H1 (cell line): ENCODE measurements around the gene CDC14B. TPM values are rescaled to one million over a fixed set of nuclear protein-coding genes. Genes with fewer than 3 reads are reported as not detected.

ENCODE experiments used
- CTCF ChIA-PET: fragments of 300-600 bp; sonication (Branson Sonifier 250); formaldehyde crosslinking; loops from one replicate; lab custom pipeline; 2021; ENCODE audit not compliant: partially characterized antibody; lab: Charles Lee
- POLR2A ChIA-PET: fragments of 300-600 bp; sonication (Branson Sonifier 250); formaldehyde crosslinking; loops from one replicate; lab custom pipeline; 2021; ENCODE audit warnings: inconsistent platforms; ENCODE audit not compliant: partially characterized antibody; lab: Charles Lee
- DNase-seq, 2 experiments: peaks; one replicate each; pipeline versions ENCODE4 v3.0.0 to v3.0.0-alpha.2; 2010 to 2022; ENCODE audit warnings: low spot score in 2 of 2, low read depth in 1 of 2, mixed read lengths in 1 of 2
- FAIRE-seq: peaks from 2 replicates; lab custom pipeline; 2011; peaks lifted over from hg19 to GRCh38; lab: Jason Lieb, UNC
- H2AFZ ChIP-seq: 2 replicates; pipeline ENCODE4 v1.8.1; 2012; ENCODE audit warnings: low read length, inconsistent platforms
- H2AK5ac ChIP-seq: 2 replicates; pipeline ENCODE4 v1.6.1; 2013; ENCODE audit warnings: low read depth, low read length
- H2BK120ac ChIP-seq: replicated peaks from 2 replicates; pipeline ENCODE3; 2013; ENCODE audit warnings: low read depth, low read length, inconsistent platforms
- H2BK12ac ChIP-seq: 2 replicates; pipeline ENCODE4 v1.6.1; 2013; ENCODE audit warnings: low read depth, low read length
- H2BK15ac ChIP-seq: 2 replicates; pipeline ENCODE4 v1.6.1; 2013; ENCODE audit warnings: low read length
- H2BK20ac ChIP-seq: 2 replicates; pipeline ENCODE4 v1.6.1; 2013; ENCODE audit warnings: low read length
- H2BK5ac ChIP-seq: 2 replicates; pipeline ENCODE4 v1.6.1; 2013; ENCODE audit warnings: low read depth, low read length
- H3K14ac ChIP-seq: 2 replicates; pipeline ENCODE4 v1.6.1; 2013; ENCODE audit warnings: inconsistent platforms; ENCODE audit not compliant: insufficient read length
- H3K18ac ChIP-seq: 2 replicates; pipeline ENCODE4 v1.6.1; 2013; ENCODE audit warnings: low read length; ENCODE audit errors: extremely low read depth
- H3K23ac ChIP-seq: 2 replicates; pipeline ENCODE4 v1.6.1; 2013; ENCODE audit warnings: inconsistent platforms; ENCODE audit not compliant: insufficient read length
- H3K23me2 ChIP-seq: 2 replicates; pipeline ENCODE4 v1.6.1; 2013; ENCODE audit warnings: low read depth, low read length
- H3K27ac ChIP-seq: 2 replicates; pipeline ENCODE4 v1.6.1; 2011; ENCODE audit warnings: low read depth, low read length, inconsistent platforms
- H3K27me3 ChIP-seq, 4 experiments: replicated peaks in 1 of 4; 1 replicate in 1 of 4; 2 replicates in 3 of 4; pipeline versions ENCODE4 v1.6.1 to v1.8.1; 2011 to 2013; ENCODE audit warnings: low read length in 3 of 4, mild to moderate bottlenecking in 3 of 4, inconsistent platforms in 2 of 4, mixed read lengths in 2 of 4, moderate library complexity in 1 of 4; ENCODE audit not compliant: control insufficient read depth in 3 of 4, insufficient read depth in 3 of 4; ENCODE audit errors: extremely low read depth in 1 of 4
- H3K36me3 ChIP-seq, 4 experiments: 2 replicates each; pipeline versions ENCODE4 v1.6.1 to v1.8.1; 2011 to 2013; ENCODE audit warnings: mild to moderate bottlenecking in 4 of 4, low read length in 3 of 4, moderate library complexity in 2 of 4, control low read depth in 1 of 4, inconsistent platforms in 1 of 4; ENCODE audit not compliant: insufficient read depth in 4 of 4, control insufficient read depth in 2 of 4
- H3K4ac ChIP-seq: replicated peaks from 2 replicates; pipeline ENCODE3; 2013; ENCODE audit warnings: low read length, low read depth, mixed read lengths, inconsistent platforms; ENCODE audit not compliant: insufficient read length
- H3K4me1 ChIP-seq, 4 experiments: replicated peaks in 1 of 4; 1 replicate in 1 of 4; 2 replicates in 3 of 4; pipeline versions ENCODE4 v1.6.1 to v1.8.1; 2011 to 2013; ENCODE audit warnings: low read length in 3 of 4, inconsistent platforms in 2 of 4, mixed read lengths in 1 of 4; ENCODE audit not compliant: insufficient read depth in 4 of 4, control insufficient read depth in 3 of 4
- H3K4me2 ChIP-seq, 2 experiments: 2 replicates each; pipeline versions ENCODE4 v1.6.1 to v1.8.1; 2011 to 2013; ENCODE audit warnings: low read depth in 2 of 2, low read length in 2 of 2, control low read depth in 1 of 2, inconsistent platforms in 1 of 2, mild to moderate bottlenecking in 1 of 2; ENCODE audit not compliant: insufficient read depth in 1 of 2
- H3K4me3 ChIP-seq, 4 experiments: fragments of 200-600, 300-600 bp in 1 of 4; sonication (generic), shearing (Covaris generic), sonication (Bioruptor Twin) in 1 of 4; 2 replicates each; pipeline versions ENCODE4 v1.5.1 to v1.8.1; 2011 to 2016; ENCODE audit warnings: low read length in 4 of 4, low read depth in 3 of 4, control low read depth in 2 of 4, inconsistent platforms in 2 of 4, mild to moderate bottlenecking in 2 of 4, mixed read lengths in 1 of 4, moderate library complexity in 1 of 4; ENCODE audit not compliant: insufficient read depth in 2 of 4; ENCODE audit errors: extremely low read depth in 1 of 4
- H3K56ac ChIP-seq: replicated peaks from 2 replicates; pipeline ENCODE3; 2013; ENCODE audit warnings: low read depth, mild to moderate bottlenecking, mixed read lengths, low read length, inconsistent platforms; ENCODE audit not compliant: insufficient read length
- H3K79me1 ChIP-seq: 2 replicates; pipeline ENCODE4 v1.6.1; 2013; ENCODE audit warnings: low read depth, low read length, control low read depth
- H3K79me2 ChIP-seq, 2 experiments: 2 replicates each; pipeline versions ENCODE4 v1.6.1 to v1.8.1; 2012 to 2013; ENCODE audit warnings: low read length in 2 of 2, mild to moderate bottlenecking in 2 of 2, inconsistent platforms in 1 of 2; ENCODE audit not compliant: insufficient read depth in 2 of 2, control insufficient read depth in 1 of 2
- H3K9ac ChIP-seq, 4 experiments: replicated peaks in 1 of 4; 1 replicate in 1 of 4; 2 replicates in 3 of 4; pipeline versions ENCODE4 v1.6.1 to v1.8.1; 2011 to 2013; ENCODE audit warnings: low read depth in 3 of 4, low read length in 3 of 4, control low read depth in 2 of 4, mild to moderate bottlenecking in 2 of 4, moderate library complexity in 2 of 4, inconsistent platforms in 1 of 4; ENCODE audit errors: extremely low read depth in 1 of 4
- H3K9me3 ChIP-seq, 2 experiments: 2 replicates each; pipeline versions ENCODE4 v1.6.1 to v1.8.1; 2012 to 2013; ENCODE audit warnings: mild to moderate bottlenecking in 2 of 2, moderate library complexity in 2 of 2, control low read depth in 1 of 2, inconsistent platforms in 1 of 2, low read depth in 1 of 2, low read length in 1 of 2, mixed read lengths in 1 of 2; ENCODE audit not compliant: insufficient read depth in 2 of 2
- H4K20me1 ChIP-seq, 2 experiments: replicated peaks in 1 of 2; 2 replicates each; pipeline versions ENCODE3 to v1.8.1; 2011 to 2013; ENCODE audit warnings: inconsistent platforms in 2 of 2, low read length in 2 of 2, mild to moderate bottlenecking in 1 of 2; ENCODE audit not compliant: insufficient read depth in 2 of 2, control insufficient read depth in 1 of 2
- H4K5ac ChIP-seq: 2 replicates; pipeline ENCODE4 v1.6.1; 2013; ENCODE audit warnings: low read length, low read depth, mixed read lengths, inconsistent platforms; ENCODE audit not compliant: insufficient read length
- H4K8ac ChIP-seq: 2 replicates; pipeline ENCODE4 v1.8.0; 2013; ENCODE audit warnings: mild to moderate bottlenecking, moderate library complexity, low read length, inconsistent platforms; ENCODE audit not compliant: insufficient read depth; ENCODE audit errors: extremely low read depth
- H4K91ac ChIP-seq: replicated peaks from 2 replicates; pipeline ENCODE3; 2013; ENCODE audit warnings: low read length, mixed read lengths, inconsistent platforms; ENCODE audit not compliant: insufficient read length
- BACH1 ChIP-seq: IDR thresholded peaks from 2 replicates; pipeline ENCODE4 v1.6.1; 2012; ENCODE audit warnings: low read length, improper control_type of control experiment
- BRCA1 ChIP-seq: IDR thresholded peaks from 2 replicates; pipeline ENCODE4 v1.6.1; 2012; ENCODE audit warnings: low read depth, low read length, improper control_type of control experiment
- CTCF ChIP-seq, 3 experiments: IDR thresholded peaks; 1 replicate in 2 of 3; 2 replicates in 1 of 3; pipeline versions ENCODE4 v1.5.1 to v1.6.1; 2011; ENCODE audit warnings: low read length in 3 of 3, mild to moderate bottlenecking in 3 of 3, inconsistent platforms in 2 of 3, low read depth in 1 of 3, moderate library complexity in 1 of 3; ENCODE audit not compliant: insufficient read depth in 1 of 3; ENCODE audit errors: control extremely low read depth in 1 of 3
- E2F6 ChIP-seq: IDR thresholded peaks from 2 replicates; pipeline ENCODE4 v1.6.1; 2012; ENCODE audit warnings: inconsistent platforms
- EZH2 ChIP-seq: fragments of 200-600 bp; sonication (generic); IDR thresholded peaks from 2 replicates; pipeline ENCODE4 v1.7.1; 2012; ENCODE audit warnings: low read depth, mild to moderate bottlenecking, moderate library complexity, low read length, inconsistent platforms; ENCODE audit not compliant: severe bottlenecking
- JUND ChIP-seq: IDR thresholded peaks from 2 replicates; pipeline ENCODE4 v1.6.1; 2011; ENCODE audit warnings: mild to moderate bottlenecking, improper control_type of control experiment, low read length
- POU5F1 ChIP-seq: IDR thresholded peaks from 2 replicates; pipeline ENCODE4 v1.6.1; 2011; ENCODE audit warnings: low read depth, mild to moderate bottlenecking, low read length, moderate library complexity
- RAD21 ChIP-seq, 2 experiments: IDR thresholded peaks in 1 of 2; conservative IDR thresholded peaks in 1 of 2; 2 replicates each; pipeline ENCODE4 v1.6.1; 2011; ENCODE audit warnings: low read depth in 2 of 2, low read length in 2 of 2, improper control_type of control experiment in 1 of 2, inconsistent platforms in 1 of 2, mild to moderate bottlenecking in 1 of 2, moderate library complexity in 1 of 2
- RBBP5 ChIP-seq: IDR thresholded peaks from 2 replicates; pipeline ENCODE4 v1.7.1; 2012; ENCODE audit warnings: low read depth, mild to moderate bottlenecking, inconsistent platforms, low read length, moderate library complexity, borderline replicate concordance
- SP4 ChIP-seq: IDR thresholded peaks from 2 replicates; pipeline ENCODE4 v1.6.1; 2012; ENCODE audit warnings: low read length, inconsistent platforms
- SRF ChIP-seq: IDR thresholded peaks from 2 replicates; pipeline ENCODE4 v1.6.1; 2011; ENCODE audit warnings: mild to moderate bottlenecking, low read depth, low read length, moderate library complexity
- WGBS, 2 experiments: shearing (Covaris generic) in 1 of 2; methylation state at CpG; one replicate each; pipeline versions ENCODE4 v1.1.6 to v1.1.7; 2013 to 2015; ENCODE audit warnings: low lambda C conversion rate in 2 of 2, mixed read lengths in 2 of 2, inconsistent platforms in 1 of 2, low coverage in 1 of 2, missing lambda C conversion rate in 1 of 2; ENCODE audit not compliant: insufficient replicate concordance in 2 of 2, insufficient coverage in 1 of 2, insufficient read length in 1 of 2; ENCODE audit errors: extremely low coverage in 1 of 2, missing lambda C conversion rate in 1 of 2; 5-methylcytosine and 5-hydroxymethylcytosine counted together
- polyA plus RNA-seq, 7 experiments: library from polyadenylated mRNA; depleted of rRNA in 3 of 7; stranded (reverse) in 5 of 7; unstranded in 2 of 7; fragments of >200 nt in 5 of 7; fragments of 200-250 nt in 2 of 7; gene quantifications; 1 replicate in 5 of 7; 2 replicates in 1 of 7; 4 replicates in 1 of 7; pipeline versions ENCODE4 v1.2.1 to v1.2.3, GENCODE V29; 2011 to 2013; ENCODE audit warnings: missing spikeins in 2 of 7, mixed read lengths in 2 of 7
- total RNA-seq: library from RNA; stranded (reverse); fragmentation: NEBNext Ultra II Directional; extraction: Animal tissue kit (Norgen Biotek cat#: 25700); gene quantifications from 2 replicates; pipeline ENCODE4 v1.2.1, GENCODE V29; 2021

Gene CDC14B
- total and polyA plus RNA-seq, 2 of the 8 experiments (the other 6 are each of a cell fraction or from before 2014, with no cell fraction given) = 17.2 to 44.6 TPM

GRCh38 chr9:96487029-96487396 is 132.6 kb downstream of the CDC14B start:
- no peak overlapping the region for H3K23ac ChIP-seq
- H2AFZ ChIP-seq = no peak overlapping the region
- H3K4ac ChIP-seq = no peak overlapping the region
- H4K8ac ChIP-seq = no peak overlapping the region
- no peak overlapping the region for H3K56ac ChIP-seq
- peaks cover 0 to 7% of the 10 kb centered on the region in 2 experiments for H4K20me1 ChIP-seq
- no peak overlapping the region for H2AK5ac ChIP-seq
- no peak overlapping the region for H2BK120ac ChIP-seq
- H3K79me2 ChIP-seq = no peaks in the 10 kb centered on the region
- no peak overlapping the region for H4K91ac ChIP-seq
- H3K14ac ChIP-seq = no peak overlapping the region
- H3K27ac ChIP-seq = no peak overlapping the region
- no peak overlapping the region for H3K9ac ChIP-seq
- H3K4me2 ChIP-seq = no peak overlapping the region
- H3K4me3 ChIP-seq = no peak overlapping the region
- no peak overlapping the region for H2BK20ac ChIP-seq
- DNase-seq (no peak), FAIRE-seq (no peak)
- H3K4me1 ChIP-seq = no peaks in the 10 kb centered on the region
- no peaks in the 10 kb centered on the region for H3K23me2 ChIP-seq
- no peaks in the 10 kb centered on the region for H3K27me3 ChIP-seq
- H2BK12ac ChIP-seq = no peak overlapping the region
- ChIA-PET CTCF (interaction anchor here (1.0 kb wide), 1 partner anchor 16 kb away, joined by 4 read pairs; no protein-coding TSS in a partner anchor), POLR2A (no interaction called here)
- H2BK5ac ChIP-seq = no peak overlapping the region
- no peaks in the 10 kb centered on the region for H3K9me3 ChIP-seq
- no peaks in the 10 kb centered on the region; the same call in 1 of the 2 replicates for H3K79me1 ChIP-seq
- H4K5ac ChIP-seq = no peak overlapping the region
- H3K36me3 ChIP-seq = peaks cover 0 to 28% (median 12%) of the 10 kb centered on the region in 4 experiments; a peak in 5 of 8 replicates
- H2BK15ac ChIP-seq = no peak overlapping the region
- H3K18ac ChIP-seq = no peak overlapping the region
- WGBS, 2 experiments = 92% methylated on average over 1 of the region's 1 CpG; no CpG with 5 or more reads in 1 of the 2 experiments
- TF ChIP-seq CTCF (IDR thresholded peaks at IDR 0.05; ENCODE audit: control extremely low read depth in 1 of 3, insufficient read depth in 1 of 3, low read depth in 1 of 3, low read length in 3 of 3) (no peak), E2F6 (no peak), BACH1 (no peak), RBBP5 (no peak), JUND (no peak), POU5F1 (no peak), BRCA1 (no peak), SRF (no peak), SP4 (no peak), RAD21 (IDR thresholded peaks at IDR 0.05 in 1 of 2, conservative IDR thresholded peaks at IDR 0.05 in 1 of 2; ENCODE audit: low read depth in 2 of 2, low read length in 2 of 2) (no peak), EZH2 (no peak)
